ENCODE results near the gene ING1.
"Not testable (repeated sequence)": the region's sequence is repeated elsewhere in the genome, so short reads cannot be mapped to it uniquely, and the experiment has no call there.

The ING1 gene

DNA sequence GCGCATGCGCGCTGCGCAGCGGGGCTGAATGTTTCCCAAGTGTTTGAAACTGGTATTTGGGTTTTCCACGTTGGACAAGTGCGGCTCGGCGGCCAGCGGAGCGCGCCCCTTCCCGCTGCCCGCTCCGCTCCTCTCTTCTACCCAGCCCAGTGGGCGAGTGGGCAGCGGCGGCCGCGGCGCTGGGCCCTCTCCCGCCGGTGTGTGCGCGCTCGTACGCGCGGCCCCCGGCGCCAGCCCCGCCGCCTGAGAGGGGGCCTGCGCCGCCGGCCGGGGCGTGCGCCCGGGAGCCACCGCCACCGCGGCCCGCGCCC is at the start of gene ING1:
ING1 (plus strand) TSS at position 59 of the 311 bp plus-strand sequence. CDS start 450 bp downstream, outside the sequence.
- no peak for DNase-seq

DNA sequence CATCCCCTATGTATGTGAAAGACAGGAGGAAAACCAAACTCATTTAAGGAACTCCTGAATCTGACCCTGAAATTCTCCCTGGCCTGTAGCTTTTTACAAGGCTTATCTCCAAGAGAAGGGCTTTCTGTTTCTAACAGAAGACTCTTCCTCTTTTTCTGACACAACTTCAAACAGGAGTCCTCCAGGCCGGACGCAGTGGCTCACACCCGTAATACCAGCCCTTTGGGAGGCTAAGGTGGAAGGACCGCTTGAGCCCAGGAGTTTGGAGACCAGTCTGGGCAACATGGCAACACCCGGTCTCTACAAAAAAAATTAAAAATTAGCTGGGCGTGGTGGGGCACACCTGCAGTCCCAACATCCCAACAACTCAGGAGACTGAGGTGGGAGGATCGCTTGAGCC is 49.5 kb upstream of the ING1 start:
- DNase-seq, result no peak

DNA sequence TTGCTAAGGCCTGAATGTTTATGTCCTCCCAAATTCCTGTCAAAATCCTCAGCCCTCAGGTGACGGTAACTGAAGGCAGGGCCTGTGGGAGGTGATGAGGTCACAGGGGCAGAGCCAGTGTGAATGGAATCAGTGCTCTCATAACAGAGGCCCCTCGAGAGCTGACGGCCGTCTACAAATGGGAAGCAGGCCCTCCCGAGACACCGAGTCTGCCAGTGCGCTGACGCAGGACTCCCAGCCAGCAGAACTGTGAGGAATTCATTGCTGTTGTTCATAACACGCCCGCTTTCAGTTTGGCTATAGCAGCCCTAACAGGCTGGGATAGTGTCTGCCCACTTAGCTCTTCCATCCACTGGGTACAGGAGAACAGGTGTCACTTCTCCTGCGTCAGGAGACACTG is 48.8 kb upstream of the ING1 start:
- no peak for DNase-seq

GRCh38 chr13:110665491-110666254 is 47.8 kb upstream of the ING1 start:
- DNase-seq, result no peak

- no peak for DNase-seq
These were observed 47.3 kb upstream of the ING1 start for GRCh38 chr13:110666255-110666533.

GRCh38 chr13:110669036-110669435 is 44.5 kb upstream of the ING1 start:
- DNase-seq, result no peak

DNA sequence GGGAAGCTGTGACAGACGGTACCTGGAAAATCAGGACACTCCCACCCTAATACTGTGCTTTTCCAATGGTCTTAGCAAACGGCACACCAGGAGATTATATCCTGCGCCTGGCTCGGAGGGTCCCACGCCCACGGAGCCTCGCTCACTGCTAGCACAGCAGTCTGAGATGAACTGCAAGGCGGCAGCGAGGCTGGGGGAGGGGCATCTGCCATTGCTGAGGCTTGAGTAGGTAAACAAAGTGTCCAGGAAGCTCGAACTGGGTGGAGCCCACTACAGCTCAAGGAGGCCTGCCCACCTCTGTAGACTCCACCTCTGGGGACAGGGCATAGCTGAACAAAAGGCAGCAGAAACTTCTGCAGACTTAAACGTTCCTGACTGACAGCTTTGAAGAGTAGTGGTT is 43.7 kb upstream of the ING1 start:
- DNase-seq, result not testable (repeated sequence)

- no peak for DNase-seq
These were observed 36.6 kb upstream of the ING1 start for GRCh38 chr13:110676595-110677587.

GRCh38 chr13:110677731-110678545 is 35.6 kb upstream of the ING1 start:
- no peak for DNase-seq

- no peak for DNase-seq
These were observed 32.6 kb upstream of the ING1 start for GRCh38 chr13:110680852-110681251.

GRCh38 chr13:110681868-110682550 is 31.5 kb upstream of the ING1 start:
- DNase-seq, result no peak

DNA sequence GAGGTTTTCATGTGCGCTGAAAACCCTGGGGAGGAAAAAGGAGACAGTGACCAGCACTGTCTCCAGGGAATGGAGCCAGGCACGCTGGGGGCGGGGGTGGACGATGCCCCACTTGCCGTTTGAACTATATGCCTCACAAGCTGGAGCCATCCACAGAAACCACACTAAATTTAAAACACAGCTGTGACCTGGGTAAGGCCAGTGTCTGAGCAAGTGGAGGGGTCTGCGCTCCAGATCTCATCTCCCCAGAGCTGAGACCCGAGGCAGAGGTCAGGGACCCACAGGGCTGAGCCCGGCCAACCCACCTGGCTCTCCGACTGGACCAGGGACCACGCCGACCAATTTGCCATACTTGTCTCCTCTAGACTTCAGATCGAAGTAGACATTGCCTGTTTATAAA is 30.8 kb upstream of the ING1 start:
- DNase-seq, result no peak

- no peak for DNase-seq
These were observed 30.2 kb upstream of the ING1 start for GRCh38 chr13:110683203-110683883.

DNA sequence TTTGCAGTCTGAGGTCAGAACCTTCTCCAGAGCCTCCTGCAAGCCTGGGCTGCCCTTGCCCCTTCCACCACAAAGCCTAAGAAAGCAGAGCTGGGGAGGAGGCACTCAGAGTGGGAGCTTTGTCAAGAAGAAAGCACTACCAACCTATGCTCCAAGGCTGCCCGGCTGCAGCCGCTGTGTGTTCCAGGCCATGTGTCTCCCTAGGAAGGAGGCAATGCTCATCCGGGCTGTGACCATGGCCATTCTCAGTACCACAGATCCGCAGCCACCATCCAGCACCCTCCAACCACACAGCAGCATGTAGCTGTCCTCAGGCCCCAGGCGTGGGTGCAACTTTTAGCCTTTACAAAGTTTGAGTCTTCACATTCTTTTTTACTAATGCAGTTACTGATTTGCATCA is 29.6 kb upstream of the ING1 start:
- no peak for DNase-seq

DNA sequence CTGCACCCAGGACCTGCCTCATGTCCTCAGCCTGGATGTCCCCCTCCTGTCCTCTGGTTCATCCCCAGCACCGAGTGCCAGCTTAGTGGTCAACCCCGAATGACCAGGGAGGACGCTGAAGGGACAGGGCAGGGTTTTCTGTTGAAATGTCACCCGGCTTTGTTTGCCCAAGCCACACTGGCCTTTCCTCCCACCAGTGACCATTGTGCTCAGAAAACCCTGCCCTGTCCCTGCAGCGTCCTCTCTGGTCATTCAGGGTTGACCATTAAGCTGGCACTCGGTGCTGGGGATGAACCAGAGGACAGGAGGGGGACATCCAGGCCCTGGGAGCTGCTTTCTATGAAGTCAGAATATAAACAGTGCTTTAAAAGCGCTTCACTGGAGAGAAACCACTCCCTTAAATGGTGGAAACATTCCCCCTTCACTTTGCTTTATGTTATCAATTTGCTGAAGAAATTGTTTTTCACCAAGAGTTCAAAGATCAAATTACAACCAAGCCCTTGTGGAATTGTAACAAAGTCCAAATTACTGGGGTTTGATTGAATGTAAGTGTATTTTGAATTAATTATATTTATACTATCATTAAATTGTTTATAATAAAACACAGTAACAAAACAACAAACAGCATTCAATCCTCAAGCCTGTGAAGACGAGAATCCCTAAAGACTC is 29.0 kb upstream of the ING1 start:
- no peak for DNase-seq

- DNase-seq, result no peak
These were observed 28.0 kb upstream of the ING1 start for GRCh38 chr13:110685305-110686020.

- DNase-seq, result no peak
These were observed 25.8 kb upstream of the ING1 start for GRCh38 chr13:110687736-110688135.

- DNase-seq, result no peak
These were observed 24.5 kb upstream of the ING1 start for GRCh38 chr13:110689041-110689440.

- DNase-seq, result no peak
These were observed 23.8 kb upstream of the ING1 start for GRCh38 chr13:110689711-110690110.

- DNase-seq, result no peak
These were observed 23.0 kb upstream of the ING1 start for GRCh38 chr13:110690516-110690915.

DNA sequence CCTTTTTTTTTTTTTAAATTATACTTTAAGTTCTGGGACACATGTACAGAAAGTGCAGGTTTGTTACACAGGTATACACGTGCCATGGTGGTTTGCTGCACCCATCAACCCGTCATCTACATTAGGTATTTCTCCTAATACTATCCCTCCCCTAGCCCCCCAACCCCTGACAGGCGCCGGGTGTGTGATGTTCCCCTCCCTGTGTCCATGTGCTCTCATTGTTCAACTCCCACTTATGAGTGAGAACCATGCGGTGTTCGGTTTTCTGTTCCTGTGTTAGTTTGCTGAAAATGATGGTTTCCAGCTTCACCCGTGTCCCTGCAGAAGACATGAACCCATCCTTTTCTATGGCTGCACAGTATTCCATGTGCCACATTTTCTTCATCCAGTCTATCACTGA is 17.7 kb upstream of the ING1 start:
- DNase-seq, result not testable (repeated sequence)

Data from NCI-H2227 treated with DMSO at 0.1 percent for 48 hours (cell line).